Measurements from ENCODE around the gene LONRF3.
A peak's percentile ranks its signal among the peaks of the same experiment; 100 is the strongest.

DNA sequence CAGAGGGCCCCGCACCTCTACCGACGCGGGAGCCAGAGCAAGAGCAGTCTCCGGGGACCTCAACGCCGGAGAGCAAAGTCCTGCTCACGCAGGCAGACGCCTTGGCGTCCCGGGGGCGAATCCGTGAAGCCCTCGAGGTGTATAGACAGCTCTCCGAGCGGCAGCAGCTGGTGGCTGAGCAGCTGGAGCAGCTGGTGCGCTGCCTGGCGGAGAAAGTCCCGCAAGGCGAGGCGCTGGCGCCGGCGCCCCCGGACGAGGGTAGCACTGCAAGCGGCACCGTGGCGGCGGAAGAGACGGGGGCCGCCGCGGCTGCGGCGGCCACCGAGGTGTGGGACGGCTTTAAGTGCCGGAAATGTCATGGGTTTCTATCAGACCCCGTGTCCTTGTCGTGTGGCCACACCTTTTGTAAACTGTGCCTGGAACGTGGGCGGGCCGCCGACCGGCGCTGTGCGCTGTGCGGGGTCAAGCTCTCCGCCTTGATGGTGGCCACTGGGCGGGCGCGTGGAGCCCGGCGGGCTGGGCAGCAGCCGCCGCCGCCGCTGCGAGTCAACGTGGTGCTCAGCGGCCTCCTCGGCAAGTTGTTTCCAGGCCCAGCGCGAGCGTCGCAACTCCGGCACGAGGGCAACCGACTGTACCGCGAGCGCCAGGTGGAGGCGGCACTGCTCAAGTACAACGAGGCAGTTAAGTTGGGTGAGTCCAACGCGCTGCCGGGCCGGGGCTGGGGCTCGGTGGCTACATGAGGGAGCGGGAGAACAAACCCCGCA lies 672 bp downstream of the LONRF3 start:
- TF ChIP-seq, protein P1, sequence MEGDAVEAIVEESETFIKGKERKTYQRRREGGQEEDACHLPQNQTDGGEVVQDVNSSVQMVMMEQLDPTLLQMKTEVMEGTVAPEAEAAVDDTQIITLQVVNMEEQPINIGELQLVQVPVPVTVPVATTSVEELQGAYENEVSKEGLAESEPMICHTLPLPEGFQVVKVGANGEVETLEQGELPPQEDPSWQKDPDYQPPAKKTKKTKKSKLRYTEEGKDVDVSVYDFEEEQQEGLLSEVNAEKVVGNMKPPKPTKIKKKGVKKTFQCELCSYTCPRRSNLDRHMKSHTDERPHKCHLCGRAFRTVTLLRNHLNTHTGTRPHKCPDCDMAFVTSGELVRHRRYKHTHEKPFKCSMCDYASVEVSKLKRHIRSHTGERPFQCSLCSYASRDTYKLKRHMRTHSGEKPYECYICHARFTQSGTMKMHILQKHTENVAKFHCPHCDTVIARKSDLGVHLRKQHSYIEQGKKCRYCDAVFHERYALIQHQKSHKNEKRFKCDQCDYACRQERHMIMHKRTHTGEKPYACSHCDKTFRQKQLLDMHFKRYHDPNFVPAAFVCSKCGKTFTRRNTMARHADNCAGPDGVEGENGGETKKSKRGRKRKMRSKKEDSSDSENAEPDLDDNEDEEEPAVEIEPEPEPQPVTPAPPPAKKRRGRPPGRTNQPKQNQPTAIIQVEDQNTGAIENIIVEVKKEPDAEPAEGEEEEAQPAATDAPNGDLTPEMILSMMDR (IDR thresholded peaks at IDR 0.05): peak in 1 of 7 experiments; percentile 8
- peak in 1 of 3 donors; percentile 59 for TF ChIP-seq POLR2A (IDR thresholded peaks at IDR 0.05)

Data from body of pancreas (tissue), 4 donors.